Right lobe of liver (tissue), 6 donors: ENCODE results near the gene ACAP2. TPM values are rescaled to one million over a fixed set of nuclear protein-coding genes. Genes with fewer than 3 reads are reported as not detected.

ENCODE experiments used
- ATAC-seq, 4 donors: fragments of 200-7000 bp; cut with Tn5 transposase; one replicate each; pipeline ENCODE4 v1.9.1; 2020; ENCODE audit warnings: mild to moderate bottlenecking in 4 of 4, moderate library complexity in 4 of 4
- DNase-seq, 3 donors: peaks; one replicate each; pipeline ENCODE4 v3.0.0-alpha.2; 2020
- H3K27ac ChIP-seq, 3 donors: fragments of 200-600 bp; one replicate each; pipeline ENCODE4 v1.8.0; 2022
- H3K27me3 ChIP-seq, 2 donors: fragments of 200-600 bp; one replicate each; pipeline ENCODE4 v1.8.0; 2022
- H3K36me3 ChIP-seq, 4 donors: fragments of 200-600 bp; sonication (generic) in 1 of 4; one replicate each; pipeline versions ENCODE4 v1.5.1 to v1.8.0; 2017 to 2022; ENCODE audit warnings: control low read depth in 1 of 4
- H3K4me1 ChIP-seq, 4 donors: fragments of 200-600 bp; sonication (generic) in 1 of 4; one replicate each; pipeline versions ENCODE4 v1.5.1 to v1.8.0; 2017 to 2022; ENCODE audit warnings: control low read depth in 1 of 4
- H3K4me3 ChIP-seq, 3 donors: fragments of 200-600 bp; one replicate each; pipeline ENCODE4 v1.8.0; 2022
- H3K9me3 ChIP-seq, 4 donors: fragments of 200-600 bp; sonication (generic) in 1 of 4; one replicate each; pipeline versions ENCODE4 v1.5.1 to v1.8.0; 2017 to 2022; ENCODE audit warnings: control low read depth in 1 of 4
- POLR2A ChIP-seq: fragments of 450-650 bp; IDR thresholded peaks from one replicate; pipeline ENCODE4 v1.6.1; 2017; ENCODE audit warnings: antibody characterized with exemption, mild to moderate bottlenecking
- WGBS: methylation state at CpG from one replicate; pipeline ENCODE4 v1.1.6; 2018; ENCODE audit warnings: low coverage, low lambda C conversion rate; ENCODE audit not compliant: insufficient coverage; ENCODE audit errors: missing lambda C conversion rate; 5-methylcytosine and 5-hydroxymethylcytosine counted together
- intact Hi-C, 2 donors: fragments of 100-400 bp; cut with DNase I; formaldehyde crosslinking; loops; one replicate each; pipeline versions ENCODE4 v1.11.2 to v1.14.1; 2022
- total RNA-seq, 6 experiments: library from RNA; depleted of rRNA in 2 of 6; stranded (reverse); fragments of >200 nt in 2 of 6; fragmentation: NEBNext Ultra II Directional in 3 of 6; extraction: Animal tissue kit (Norgen Biotek cat#: 25700) in 3 of 6; gene quantifications; one replicate each; pipeline versions ENCODE4 v1.1.0 to v1.2.4, GENCODE V29; 2016 to 2023
- TF ChIP-seq, protein P1 (sequence below), 4 donors: fragments of 200-600 bp in 3 of 4; fragments of 450-650 bp in 1 of 4; IDR thresholded peaks; one replicate each; pipeline versions ENCODE4 v1.5.1 to v1.8.0; 2016 to 2022; ENCODE audit warnings: antibody characterized with exemption in 4 of 4, mild to moderate bottlenecking in 2 of 4
- donor health status: DM: no; HTN: yes; CAD: no.
- donor health status: DM: no; HTN: no; CAD: no.
- donor health status: DM: no; HTN: no; CAD: no.
- donor health status: DM: no; HTN: yes; CAD: no.
- donor health status: DM: no; HTN: yes; CAD: no.

ACAP2 gene
- total RNA-seq, 6 experiments from 2014 or later: 15.1 to 21.7 (median 18.5) TPM

DNA sequence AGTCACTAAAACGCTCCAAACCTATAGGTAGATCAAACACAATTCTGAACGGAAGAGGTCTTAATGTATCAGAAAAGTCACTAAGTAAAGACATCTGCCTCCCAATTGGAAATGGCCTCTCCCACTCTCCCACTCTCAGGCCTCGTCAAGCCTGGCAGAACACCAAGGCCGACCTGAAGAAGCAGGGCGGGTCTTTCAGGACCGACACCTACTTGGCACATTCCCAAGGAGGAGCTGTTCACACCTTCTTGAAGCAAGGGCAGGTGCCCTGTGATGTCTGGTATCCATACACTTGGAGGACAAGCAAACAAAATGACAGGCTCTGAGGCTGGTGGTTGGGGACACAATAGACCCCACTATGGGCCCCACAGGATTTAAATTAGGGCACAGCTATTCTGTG, 201.9 kb downstream of the ACAP2 start:
- Histone ChIP-seq H3K4me3 (no peak overlapping the region), H3K9me3 (no peaks in the 10 kb centered on the region), H3K4me1 (no peaks in the 10 kb centered on the region), H3K27ac (no peak overlapping the region), H3K27me3 (no peaks in the 10 kb centered on the region), H3K36me3 (no peaks in the 10 kb centered on the region)
- 91% methylated on average over 2 of the region's 6 CpGs for WGBS
- TF ChIP-seq POLR2A: no peak
- TF ChIP-seq, protein P1, sequence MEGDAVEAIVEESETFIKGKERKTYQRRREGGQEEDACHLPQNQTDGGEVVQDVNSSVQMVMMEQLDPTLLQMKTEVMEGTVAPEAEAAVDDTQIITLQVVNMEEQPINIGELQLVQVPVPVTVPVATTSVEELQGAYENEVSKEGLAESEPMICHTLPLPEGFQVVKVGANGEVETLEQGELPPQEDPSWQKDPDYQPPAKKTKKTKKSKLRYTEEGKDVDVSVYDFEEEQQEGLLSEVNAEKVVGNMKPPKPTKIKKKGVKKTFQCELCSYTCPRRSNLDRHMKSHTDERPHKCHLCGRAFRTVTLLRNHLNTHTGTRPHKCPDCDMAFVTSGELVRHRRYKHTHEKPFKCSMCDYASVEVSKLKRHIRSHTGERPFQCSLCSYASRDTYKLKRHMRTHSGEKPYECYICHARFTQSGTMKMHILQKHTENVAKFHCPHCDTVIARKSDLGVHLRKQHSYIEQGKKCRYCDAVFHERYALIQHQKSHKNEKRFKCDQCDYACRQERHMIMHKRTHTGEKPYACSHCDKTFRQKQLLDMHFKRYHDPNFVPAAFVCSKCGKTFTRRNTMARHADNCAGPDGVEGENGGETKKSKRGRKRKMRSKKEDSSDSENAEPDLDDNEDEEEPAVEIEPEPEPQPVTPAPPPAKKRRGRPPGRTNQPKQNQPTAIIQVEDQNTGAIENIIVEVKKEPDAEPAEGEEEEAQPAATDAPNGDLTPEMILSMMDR (IDR thresholded peaks at IDR 0.05): no peak
- ATAC-seq (no peak), DNase-seq (no peak)
- intact Hi-C loops: no loop called here

DNA sequence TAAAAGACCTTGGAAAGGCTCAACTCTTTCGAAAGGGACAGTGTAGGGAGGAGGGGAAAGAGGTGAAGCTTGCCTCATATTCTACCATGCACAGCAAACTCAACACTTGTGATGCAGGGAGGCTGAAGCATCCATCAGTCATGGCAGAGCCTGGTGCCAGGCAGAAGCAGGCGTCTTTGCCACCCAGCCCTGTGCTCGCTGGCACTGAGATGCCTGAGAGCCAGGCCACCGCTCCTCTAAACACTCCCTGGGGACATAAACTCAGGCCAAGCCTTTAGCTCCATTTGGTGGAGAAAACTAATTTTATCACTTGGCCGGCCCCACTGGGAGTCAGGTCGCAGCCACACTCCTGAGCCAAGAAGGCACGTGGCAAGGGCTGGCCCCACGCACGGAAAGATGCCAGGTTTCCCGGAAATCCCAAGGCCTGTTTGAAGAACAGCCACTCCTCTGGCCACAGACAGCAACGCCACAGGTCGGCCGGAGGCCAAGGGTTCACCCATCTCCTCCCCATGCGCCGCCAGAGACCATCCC, 202.6 kb downstream of the ACAP2 start:
- Histone ChIP-seq H3K27ac (no peak overlapping the region), H3K9me3 (no peaks in the 10 kb centered on the region), H3K27me3 (no peaks in the 10 kb centered on the region), H3K36me3 (no peaks in the 10 kb centered on the region), H3K4me1 (no peaks in the 10 kb centered on the region), H3K4me3 (no peak overlapping the region)
- ATAC-seq: no peak
- TF ChIP-seq, protein P1 (IDR thresholded peaks at IDR 0.05): no peak
- DNase-seq: peak in 1 of 3 donors; percentile 54
- 63% methylated on average over 1 of the region's 15 CpGs for WGBS
- intact Hi-C loops: no loop called here

DNA sequence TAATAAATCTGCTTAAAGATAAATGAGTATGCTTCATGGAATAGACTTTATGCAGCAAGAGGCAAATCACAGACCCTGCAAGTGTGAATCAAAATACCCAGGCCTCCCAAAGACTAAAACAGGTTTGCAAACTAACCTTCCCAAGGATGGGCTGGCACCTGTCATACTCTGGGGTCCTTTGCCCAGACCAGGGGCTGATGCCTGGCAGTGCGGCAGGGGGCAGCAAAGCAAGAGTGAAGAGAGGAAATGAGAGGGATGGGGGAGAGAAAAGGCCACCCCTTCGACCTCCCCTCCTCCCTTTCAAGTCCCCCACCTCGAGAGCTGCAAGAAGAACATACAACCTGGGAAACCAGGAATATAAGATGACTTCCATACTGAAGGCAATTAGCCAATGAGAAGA, 203.7 kb downstream of the ACAP2 start:
- intact Hi-C loops: no loop called here
- DNase-seq: no peak

DNA sequence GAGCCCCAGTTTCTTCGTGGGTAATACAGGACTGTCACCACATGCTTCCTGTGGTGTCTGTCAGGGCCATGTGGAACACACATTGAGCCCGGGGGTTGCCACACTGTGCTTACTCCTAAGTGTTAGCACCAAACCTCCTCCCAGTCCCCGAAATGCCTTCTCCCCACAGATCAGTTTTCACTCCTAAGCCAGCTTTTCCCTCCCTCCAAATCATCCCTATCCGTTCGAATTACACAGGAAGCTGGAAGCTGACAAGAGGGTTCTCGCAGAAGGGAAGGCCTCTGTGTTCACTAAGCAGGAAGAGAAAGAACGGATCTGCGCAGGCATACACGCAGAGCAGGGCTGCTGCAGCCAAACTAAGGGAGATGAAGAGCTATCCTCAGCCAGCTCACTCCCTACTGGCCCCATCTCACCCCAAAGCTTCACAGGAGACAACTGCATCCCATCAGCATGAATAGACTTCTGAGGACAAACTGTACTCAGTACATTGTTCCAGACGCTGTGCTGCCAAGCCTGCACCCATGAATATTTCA, 204.2 kb downstream of the ACAP2 start:
- Histone ChIP-seq H3K27me3 (no peaks in the 10 kb centered on the region), H3K9me3 (no peaks in the 10 kb centered on the region), H3K4me3 (no peak overlapping the region), H3K36me3 (no peaks in the 10 kb centered on the region), H3K27ac (peak overlapping the region; percentile 26 to 51 (median 43)), H3K4me1 (no peaks in the 10 kb centered on the region)
- intact Hi-C loops: no loop called here
- ATAC-seq: peak; percentile 68 to 91 (median 80)
- 66% methylated on average over 6 of the region's 10 CpGs for WGBS
- TF ChIP-seq, protein P1 (IDR thresholded peaks at IDR 0.05): no peak
- no peak for TF ChIP-seq POLR2A
- peak in 1 of 3 donors; percentile 45 for DNase-seq

More for the DNA sequence above, 203.7 kb downstream of the ACAP2 start:
- Histone ChIP-seq H3K36me3 (no peaks in the 10 kb centered on the region), H3K4me3 (no peak overlapping the region), H3K27ac (peak overlapping the region in 2 of 3 donors; percentile 18 to 29), H3K27me3 (no peaks in the 10 kb centered on the region), H3K9me3 (no peaks in the 10 kb centered on the region), H3K4me1 (no peaks in the 10 kb centered on the region)
- no peak for ATAC-seq
- WGBS: 60% methylated on average over 2 of the region's 3 CpGs
- TF ChIP-seq, protein P1 (IDR thresholded peaks at IDR 0.05): no peak
- TF ChIP-seq POLR2A: no peak
